ENCODE results near the gene CKAP4.

CKAP4 gene

GRCh38 chr12:106247674-106248311 is at the start of gene CKAP4:
Gene CKAP4, minus strand, starts transcription at chr12:106248020. Its CDS starts 169 bp downstream, at chr12:106247851.
- intact Hi-C loops (cut with DNase I; ENCODE audit: low total_unique reads), result loop anchor here (2.0 kb wide), 1 partner anchor 55 kb away; the partner anchor contains the start of gene TCP11L2
- Histone ChIP-seq H3K4me1 (peaks cover 0 to 42% (median 28%) of the 10 kb centered on the region in 4 donors), H3K9me3 (no peaks in the 10 kb centered on the region), H3K4me3 (peak within 1 kb of the TSS; percentile 94 to 96), H3K27me3 (no peaks in the 10 kb centered on the region), H3K36me3 (peaks cover 0 to 4% (median 0%) of the 10 kb centered on the region in 3 donors), H3K27ac (peak within 1 kb of the TSS; percentile 100)
- DNase-seq, result peak; percentile 71 to 92
- peak in 1 of 2 experiments; percentile 11 for TF ChIP-seq CTCF (IDR thresholded peaks at IDR 0.05)

- DNase-seq, result no peak
- H3K4me3 ChIP-seq, result no peak overlapping the region
- H3K27ac ChIP-seq, result no peak overlapping the region
- no peaks in the 10 kb centered on the region for H3K36me3 ChIP-seq
- intact Hi-C loops (cut with DNase I; ENCODE audit: low total_unique reads), result no loop called here
- TF ChIP-seq CTCF (IDR thresholded peaks at IDR 0.05), result no peak
- H3K9me3 ChIP-seq, result no peaks in the 10 kb centered on the region
- no peaks in the 10 kb centered on the region for H3K27me3 ChIP-seq
- H3K4me1 ChIP-seq, result peaks cover 4 to 17% (median 10%) of the 10 kb centered on the region in 4 donors
Measured at GRCh38 chr12:106297075-106297474, 49.3 kb upstream of the CKAP4 start.

GRCh38 chr12:106296179-106296877 is 48.5 kb upstream of the CKAP4 start:
- Histone ChIP-seq H3K27me3 (no peaks in the 10 kb centered on the region), H3K27ac (no peak overlapping the region)
- TF ChIP-seq CTCF (IDR thresholded peaks at IDR 0.05), result no peak

GRCh38 chr12:106292339-106292738 is 44.5 kb upstream of the CKAP4 start:
- Histone ChIP-seq H3K9me3 (no peaks in the 10 kb centered on the region), H3K4me1 (peaks cover 0 to 2% (median 0%) of the 10 kb centered on the region in 4 donors), H3K4me3 (no peak overlapping the region), H3K36me3 (no peaks in the 10 kb centered on the region), H3K27ac (no peak overlapping the region), H3K27me3 (no peaks in the 10 kb centered on the region)
- no peak for TF ChIP-seq CTCF (IDR thresholded peaks at IDR 0.05)
- intact Hi-C loops (cut with DNase I; ENCODE audit: low total_unique reads), result loop anchor here (5.0 kb wide), 1 partner anchor 1835 kb away; the partner anchor contains the start of gene CHST11
- no peak for DNase-seq

More at GRCh38 chr12:106296179-106296877, 48.5 kb upstream of the CKAP4 start:
- Histone ChIP-seq H3K4me1 (peaks cover under 1 to 11% (median 4%) of the 10 kb centered on the region in 4 donors), H3K4me3 (no peak overlapping the region), H3K9me3 (no peaks in the 10 kb centered on the region), H3K36me3 (no peaks in the 10 kb centered on the region)
- DNase-seq, result no peak
- intact Hi-C loops (cut with DNase I; ENCODE audit: low total_unique reads), result no loop called here

GRCh38 chr12:106291342-106291741 is 43.5 kb upstream of the CKAP4 start:
- DNase-seq, result no peak
- peaks cover 0 to 2% (median 0%) of the 10 kb centered on the region in 4 donors for H3K4me1 ChIP-seq
- H3K9me3 ChIP-seq, result no peaks in the 10 kb centered on the region
- H3K36me3 ChIP-seq, result no peaks in the 10 kb centered on the region
- no peaks in the 10 kb centered on the region for H3K27me3 ChIP-seq
- intact Hi-C loops (cut with DNase I; ENCODE audit: low total_unique reads), result loop anchor here (5.0 kb wide), 1 partner anchor 1834 kb away; the partner anchor contains the start of gene CHST11
- no peak overlapping the region for H3K4me3 ChIP-seq
- no peak overlapping the region for H3K27ac ChIP-seq
- TF ChIP-seq CTCF (IDR thresholded peaks at IDR 0.05), result no peak

All from tibial artery (tissue), 4 donors.